ENCODE measurements around the gene IGFBP2. TPM values are rescaled to one million over a fixed set of nuclear protein-coding genes. Genes with fewer than 3 reads are reported as not detected.

Gene IGFBP2
- total and polyA plus RNA-seq, 2 of the 13 experiments (the other 11 are each of a cell fraction or from before 2014, with no cell fraction given): 2.0 to 5.8 TPM

GRCh38 chr2:216637472-216637871 is 4.3 kb downstream of the IGFBP2 start:
- Histone ChIP-seq H3K79me2 (ENCODE audit: insufficient read depth, low read length) (no peaks in the 10 kb centered on the region), H4K20me1 (ENCODE audit: insufficient read depth, low read length) (no peaks in the 10 kb centered on the region), H3K27ac (ENCODE audit: extremely low read length, insufficient read depth, low read length) (no peak overlapping the region), H2AFZ (ENCODE audit: low read length) (no peak overlapping the region), H3K4me1 (ENCODE audit: insufficient read depth, low read length) (peaks cover 45% of the 10 kb centered on the region), H3K9ac (ENCODE audit: insufficient read depth, low read depth, low read length) (no peak overlapping the region), H3K4me2 (ENCODE audit: low read depth, low read length) (peak overlapping the region; percentile 81), H3K27me3 (ENCODE audit: control insufficient read depth in 1 of 2, insufficient read depth in 2 of 2, low read length in 2 of 2) (peaks cover 8 to 44% of the 10 kb centered on the region in 2 experiments; a peak in 4 of 5 replicates), H3K4me3 (replicated peaks in 1 of 3; ENCODE audit: insufficient read depth in 1 of 3, low read depth in 2 of 3, low read length in 3 of 3) (peak overlapping the region in 1 of 3 experiments; percentile 57; a peak in 1 of 6 replicates), H3K36me3 (replicated peaks in 1 of 2; ENCODE audit: control insufficient read depth in 1 of 2, insufficient read depth in 2 of 2, low read length in 2 of 2) (no peaks in the 10 kb centered on the region), H3K9me3 (ENCODE audit: low read length) (no peaks in the 10 kb centered on the region)
- BruUV-seq (replicated peaks): no TSS peak
- ATAC-seq (no peak), FAIRE-seq (no peak), DNase-seq (ENCODE audit: low spot score) (no peak)
- POLR2A ChIA-PET: no interaction called here
- intact Hi-C loops (cut with micrococcal nuclease; ENCODE audit: unreplicated experiment): loop anchor here (2.0 kb wide), 1 partner anchor 15 kb away; no protein-coding TSS in a partner anchor
- CTCF ChIA-PET (ENCODE audit: low intra/inter-chr PET ratio, low total read pairs): no interaction called here
- TF ChIP-seq, protein P1, sequence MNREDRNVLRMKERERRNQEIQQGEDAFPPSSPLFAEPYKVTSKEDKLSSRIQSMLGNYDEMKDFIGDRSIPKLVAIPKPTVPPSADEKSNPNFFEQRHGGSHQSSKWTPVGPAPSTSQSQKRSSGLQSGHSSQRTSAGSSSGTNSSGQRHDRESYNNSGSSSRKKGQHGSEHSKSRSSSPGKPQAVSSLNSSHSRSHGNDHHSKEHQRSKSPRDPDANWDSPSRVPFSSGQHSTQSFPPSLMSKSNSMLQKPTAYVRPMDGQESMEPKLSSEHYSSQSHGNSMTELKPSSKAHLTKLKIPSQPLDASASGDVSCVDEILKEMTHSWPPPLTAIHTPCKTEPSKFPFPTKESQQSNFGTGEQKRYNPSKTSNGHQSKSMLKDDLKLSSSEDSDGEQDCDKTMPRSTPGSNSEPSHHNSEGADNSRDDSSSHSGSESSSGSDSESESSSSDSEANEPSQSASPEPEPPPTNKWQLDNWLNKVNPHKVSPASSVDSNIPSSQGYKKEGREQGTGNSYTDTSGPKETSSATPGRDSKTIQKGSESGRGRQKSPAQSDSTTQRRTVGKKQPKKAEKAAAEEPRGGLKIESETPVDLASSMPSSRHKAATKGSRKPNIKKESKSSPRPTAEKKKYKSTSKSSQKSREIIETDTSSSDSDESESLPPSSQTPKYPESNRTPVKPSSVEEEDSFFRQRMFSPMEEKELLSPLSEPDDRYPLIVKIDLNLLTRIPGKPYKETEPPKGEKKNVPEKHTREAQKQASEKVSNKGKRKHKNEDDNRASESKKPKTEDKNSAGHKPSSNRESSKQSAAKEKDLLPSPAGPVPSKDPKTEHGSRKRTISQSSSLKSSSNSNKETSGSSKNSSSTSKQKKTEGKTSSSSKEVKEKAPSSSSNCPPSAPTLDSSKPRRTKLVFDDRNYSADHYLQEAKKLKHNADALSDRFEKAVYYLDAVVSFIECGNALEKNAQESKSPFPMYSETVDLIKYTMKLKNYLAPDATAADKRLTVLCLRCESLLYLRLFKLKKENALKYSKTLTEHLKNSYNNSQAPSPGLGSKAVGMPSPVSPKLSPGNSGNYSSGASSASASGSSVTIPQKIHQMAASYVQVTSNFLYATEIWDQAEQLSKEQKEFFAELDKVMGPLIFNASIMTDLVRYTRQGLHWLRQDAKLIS (CRISPR knock-in tag; IDR thresholded peaks at IDR 0.05): 0 out of 2 replicates have a peak, but pooled peaks have one; percentile 1
- TF ChIP-seq ZNF547 (CRISPR knock-in tag; IDR thresholded peaks at IDR 0.05) (0 out of 2 replicates have a peak, but pooled peaks have one; percentile 59), ZNF816 (CRISPR knock-in tag; IDR thresholded peaks at IDR 0.05; ENCODE audit: borderline replicate concordance) (no peak), RFXAP (CRISPR knock-in tag; IDR thresholded peaks at IDR 0.05; ENCODE audit: borderline replicate concordance) (no peak), ZBTB34 (CRISPR knock-in tag; IDR thresholded peaks at IDR 0.05) (0 out of 2 replicates have a peak, but pooled peaks have one; percentile 23), ESRRA (CRISPR knock-in tag; IDR thresholded peaks at IDR 0.05; ENCODE audit: low read depth) (0 out of 2 replicates have a peak, but pooled peaks have one; percentile 11), MIER2 (CRISPR knock-in tag; IDR thresholded peaks at IDR 0.05) (no peak), GLI4 (CRISPR knock-in tag; IDR thresholded peaks at IDR 0.05; ENCODE audit: borderline replicate concordance) (peak; percentile 55; the same call in 1 of the 2 replicates), ZNF337 (CRISPR knock-in tag; IDR thresholded peaks at IDR 0.05; ENCODE audit: borderline replicate concordance, low read depth) (0 out of 2 replicates have a peak, but pooled peaks have one; percentile 36)
- TF ChIP-seq, protein P2, sequence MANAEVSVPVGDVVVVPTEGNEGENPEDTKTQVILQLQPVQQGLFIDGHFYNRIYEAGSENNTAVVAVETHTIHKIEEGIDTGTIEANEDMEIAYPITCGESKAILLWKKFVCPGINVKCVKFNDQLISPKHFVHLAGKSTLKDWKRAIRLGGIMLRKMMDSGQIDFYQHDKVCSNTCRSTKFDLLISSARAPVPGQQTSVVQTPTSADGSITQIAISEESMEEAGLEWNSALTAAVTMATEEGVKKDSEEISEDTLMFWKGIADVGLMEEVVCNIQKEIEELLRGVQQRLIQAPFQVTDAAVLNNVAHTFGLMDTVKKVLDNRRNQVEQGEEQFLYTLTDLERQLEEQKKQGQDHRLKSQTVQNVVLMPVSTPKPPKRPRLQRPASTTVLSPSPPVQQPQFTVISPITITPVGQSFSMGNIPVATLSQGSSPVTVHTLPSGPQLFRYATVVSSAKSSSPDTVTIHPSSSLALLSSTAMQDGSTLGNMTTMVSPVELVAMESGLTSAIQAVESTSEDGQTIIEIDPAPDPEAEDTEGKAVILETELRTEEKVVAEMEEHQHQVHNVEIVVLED (CRISPR knock-in tag; IDR thresholded peaks at IDR 0.05; ENCODE audit: borderline replicate concordance): 0 out of 2 replicates have a peak, but pooled peaks have one; percentile 27
- 23% methylated on average over 3 of the region's 3 CpGs for WGBS (ENCODE audit: low lambda C conversion rate)
- in situ Hi-C loops (cut with HindIII; ENCODE audit: extremely low pct_ligation_motif_present, low pct_unique_long_range_greater_than_20kb): no loop called here
